ENCODE measurements around the gene AQP2.

AQP2 gene

DNA sequence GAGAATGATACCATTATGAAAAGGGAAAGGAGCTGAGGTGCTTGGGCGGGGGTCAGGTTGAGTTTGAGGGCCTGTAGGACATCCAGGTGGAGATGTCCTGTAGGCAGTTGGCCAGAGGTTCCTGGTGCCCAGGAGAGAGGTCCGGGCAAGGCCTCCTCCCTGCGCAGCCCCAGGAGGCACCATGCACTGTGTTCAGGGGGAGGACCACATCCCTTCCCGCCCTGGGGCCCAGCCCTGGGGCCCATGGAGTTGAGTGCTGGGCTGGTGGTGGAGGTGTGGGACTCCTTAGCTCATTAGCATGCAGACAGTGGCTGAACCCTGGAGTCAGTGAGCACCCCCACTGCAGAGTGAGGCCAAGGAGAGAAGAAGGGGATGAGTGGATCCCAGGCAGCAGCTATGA lies 41.2 kb upstream of the AQP2 start:
- Histone ChIP-seq H3K27me3 (ENCODE audit: control insufficient read depth, insufficient read depth, low read length, poor library complexity, severe bottlenecking) (peaks cover 7% of the 10 kb centered on the region), H3K27ac (ENCODE audit: insufficient read depth, low read depth, low read length, poor library complexity, severe bottlenecking) (no peak overlapping the region), H3K9me3 (ENCODE audit: control insufficient read depth, low read length) (no peaks in the 10 kb centered on the region), H3K4me3 (ENCODE audit: insufficient read depth, low read depth, low read length) (no peak overlapping the region), H3K4me1 (ENCODE audit: control insufficient read depth, insufficient read depth, low read length) (peaks cover 15% of the 10 kb centered on the region), H3K36me3 (ENCODE audit: control insufficient read depth, insufficient read depth, low read length) (no peaks in the 10 kb centered on the region)
- WGBS, 2 experiments, result 90 to 94% methylated on average over 4 of the region's 4 CpGs

DNA sequence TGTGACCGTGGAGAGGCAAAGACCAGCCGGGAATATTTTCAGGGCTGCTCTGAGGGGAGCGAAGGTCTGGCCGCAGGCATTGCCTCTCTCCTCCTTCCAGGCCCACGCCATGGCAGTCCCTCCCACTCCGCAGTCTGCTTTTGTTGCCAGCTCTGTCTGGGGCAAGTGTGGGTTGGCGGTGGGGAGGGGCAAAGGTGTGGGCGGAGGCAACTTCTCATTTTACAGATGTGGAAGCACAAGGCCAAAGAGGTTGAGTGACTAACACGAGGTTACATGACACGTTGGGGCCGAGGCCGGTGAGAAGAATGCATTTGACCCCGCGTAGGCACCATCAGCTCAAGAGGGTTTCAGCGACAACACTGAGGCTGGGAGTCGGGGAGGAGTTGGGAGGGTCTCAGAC lies 40.7 kb upstream of the AQP2 start:
- peaks cover 15% of the 10 kb centered on the region for H3K4me1 ChIP-seq (ENCODE audit: control insufficient read depth, insufficient read depth, low read length)
- 43 to 45% methylated on average over 16 of the region's 16 CpGs for WGBS, 2 experiments
- peaks cover 2% of the 10 kb centered on the region for H3K27me3 ChIP-seq (ENCODE audit: control insufficient read depth, insufficient read depth, low read length, poor library complexity, severe bottlenecking)
- H3K36me3 ChIP-seq (ENCODE audit: control insufficient read depth, insufficient read depth, low read length), result no peaks in the 10 kb centered on the region
- no peaks in the 10 kb centered on the region for H3K9me3 ChIP-seq (ENCODE audit: control insufficient read depth, low read length)
- no peak overlapping the region for H3K27ac ChIP-seq (ENCODE audit: insufficient read depth, low read depth, low read length, poor library complexity, severe bottlenecking)
- H3K4me3 ChIP-seq (ENCODE audit: insufficient read depth, low read depth, low read length), result no peak overlapping the region

DNA sequence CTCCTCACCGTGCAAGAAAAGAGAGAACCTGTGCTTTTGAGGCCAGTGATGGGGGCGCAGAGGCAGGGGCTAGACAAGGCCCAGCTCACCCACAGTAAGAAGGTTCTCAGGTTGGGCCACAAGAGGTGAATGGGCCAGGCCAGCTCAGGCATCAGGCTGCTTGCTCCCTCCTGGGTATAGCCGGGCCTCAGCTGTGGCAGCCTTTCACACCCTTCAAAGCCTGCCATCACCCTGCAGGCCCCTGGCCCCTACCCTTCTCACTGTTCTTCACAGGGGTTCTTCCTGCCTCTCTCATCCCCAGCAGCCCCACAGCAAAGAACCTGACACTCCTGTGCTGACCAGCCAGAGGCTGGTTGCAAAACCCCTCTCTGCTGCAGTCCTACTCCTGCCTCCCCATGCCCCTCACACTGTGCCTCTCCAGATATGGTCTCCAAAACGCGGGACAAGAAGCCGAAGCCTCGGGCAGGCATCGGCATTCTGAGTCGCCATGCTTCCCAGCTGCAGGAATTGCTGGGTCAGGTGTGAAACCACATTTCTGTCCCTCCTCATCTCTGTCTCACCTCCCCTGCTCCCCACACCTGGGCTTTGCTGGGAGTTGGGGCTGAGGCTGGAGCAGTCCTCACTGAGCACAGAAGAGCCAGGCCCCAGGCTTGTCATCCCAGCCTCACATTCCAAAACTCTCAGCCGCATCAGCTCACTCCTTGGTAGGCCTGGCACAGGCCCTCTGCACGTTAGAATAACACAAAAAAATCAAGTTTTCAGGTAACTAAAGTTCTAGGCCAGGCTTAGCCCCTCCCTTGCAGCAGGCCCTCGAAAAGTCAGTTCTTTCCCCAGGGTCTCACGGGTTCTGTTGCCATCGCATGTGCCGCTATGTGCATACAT lies 40.0 kb upstream of the AQP2 start:
- peaks cover 15% of the 10 kb centered on the region for H3K4me1 ChIP-seq (ENCODE audit: control insufficient read depth, insufficient read depth, low read length)
- WGBS, 2 experiments, result 85 to 87% methylated on average over 15 of the region's 15 CpGs
- H3K27me3 ChIP-seq (ENCODE audit: control insufficient read depth, insufficient read depth, low read length, poor library complexity, severe bottlenecking), result no peaks in the 10 kb centered on the region
- H3K9me3 ChIP-seq (ENCODE audit: control insufficient read depth, low read length), result no peaks in the 10 kb centered on the region
- H3K27ac ChIP-seq (ENCODE audit: insufficient read depth, low read depth, low read length, poor library complexity, severe bottlenecking), result no peak overlapping the region
- no peak overlapping the region for H3K4me3 ChIP-seq (ENCODE audit: insufficient read depth, low read depth, low read length)
- H3K36me3 ChIP-seq (ENCODE audit: control insufficient read depth, insufficient read depth, low read length), result no peaks in the 10 kb centered on the region

DNA sequence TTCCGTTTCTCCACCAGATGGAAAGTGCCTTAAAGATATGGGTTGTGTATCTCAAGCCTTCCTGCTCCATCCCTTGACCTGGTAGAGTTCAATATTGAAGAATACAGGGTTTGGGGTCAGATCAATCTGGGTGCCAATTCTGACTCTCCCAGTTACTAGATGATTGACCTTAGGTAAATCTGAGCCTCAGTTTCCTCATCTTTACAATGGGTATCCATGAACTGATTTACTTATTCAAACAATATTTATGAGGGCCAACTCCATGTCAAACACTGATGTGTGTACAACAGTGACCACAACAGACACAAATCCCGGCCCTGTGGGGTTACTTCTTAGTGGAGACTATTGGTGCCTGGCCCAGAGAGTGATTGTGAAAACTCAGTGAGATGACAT lies 39.3 kb upstream of the AQP2 start:
- H3K9me3 ChIP-seq (ENCODE audit: control insufficient read depth, low read length), result no peaks in the 10 kb centered on the region
- H3K36me3 ChIP-seq (ENCODE audit: control insufficient read depth, insufficient read depth, low read length), result no peaks in the 10 kb centered on the region
- no peak overlapping the region for H3K4me3 ChIP-seq (ENCODE audit: insufficient read depth, low read depth, low read length)
- WGBS, 2 experiments, result 94 to 97% methylated on average over 2 of the region's 2 CpGs
- H3K4me1 ChIP-seq (ENCODE audit: control insufficient read depth, insufficient read depth, low read length), result peaks cover 15% of the 10 kb centered on the region
- H3K27me3 ChIP-seq (ENCODE audit: control insufficient read depth, insufficient read depth, low read length, poor library complexity, severe bottlenecking), result no peaks in the 10 kb centered on the region
- H3K27ac ChIP-seq (ENCODE audit: insufficient read depth, low read depth, low read length, poor library complexity, severe bottlenecking), result no peak overlapping the region

DNA sequence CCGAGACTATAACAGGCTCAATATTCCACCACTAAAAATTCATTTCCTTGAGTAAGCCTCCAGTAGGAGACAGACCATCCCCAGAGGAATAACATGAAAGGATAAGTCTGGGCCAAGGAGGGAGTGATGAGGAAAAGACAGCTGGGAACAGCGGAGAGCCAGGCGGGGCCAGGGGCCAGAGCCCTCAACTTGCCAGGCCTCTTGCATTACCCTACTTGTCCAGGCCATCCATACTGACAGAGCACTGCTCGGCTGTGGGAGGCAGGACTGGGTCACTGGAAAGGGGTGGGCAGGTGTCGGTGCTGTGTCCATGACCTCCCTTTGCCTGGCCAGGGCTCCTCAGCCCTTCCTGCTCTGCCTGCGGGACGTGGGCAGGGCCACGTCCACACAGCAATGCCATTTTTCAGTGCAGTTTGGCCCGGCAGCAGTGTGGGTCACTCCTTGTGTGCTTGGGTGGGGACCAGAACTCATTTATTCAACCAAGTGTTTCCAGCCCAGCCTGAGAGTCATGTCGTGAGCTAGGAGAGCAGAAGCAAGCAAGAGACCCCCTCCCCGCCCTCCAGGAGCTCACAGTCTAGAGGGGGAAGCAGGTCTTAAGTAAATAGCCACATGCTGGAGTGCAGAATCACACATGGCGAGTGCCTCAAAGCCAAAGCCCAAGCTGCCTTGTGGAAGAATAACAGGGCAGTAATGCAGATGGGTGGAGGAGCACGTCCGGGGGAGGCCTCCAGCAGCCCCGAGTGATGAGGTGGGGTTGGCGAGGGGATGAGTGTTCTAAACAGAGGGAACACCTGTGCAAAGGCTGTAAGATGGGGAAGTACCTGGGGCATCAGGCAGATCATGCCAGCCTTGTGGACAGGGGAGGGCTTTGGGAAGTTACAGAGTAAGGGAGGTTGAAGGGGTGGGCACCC lies 37.9 kb upstream of the AQP2 start:
- 85 to 88% methylated on average over 15 to 16 of the region's 16 CpGs for WGBS, 2 experiments
- Histone ChIP-seq H3K36me3 (ENCODE audit: control insufficient read depth, insufficient read depth, low read length) (no peaks in the 10 kb centered on the region), H3K4me3 (ENCODE audit: insufficient read depth, low read depth, low read length) (no peak overlapping the region), H3K4me1 (ENCODE audit: control insufficient read depth, insufficient read depth, low read length) (peaks cover 15% of the 10 kb centered on the region), H3K27ac (ENCODE audit: insufficient read depth, low read depth, low read length, poor library complexity, severe bottlenecking) (no peak overlapping the region), H3K9me3 (ENCODE audit: control insufficient read depth, low read length) (no peaks in the 10 kb centered on the region), H3K27me3 (ENCODE audit: control insufficient read depth, insufficient read depth, low read length, poor library complexity, severe bottlenecking) (no peaks in the 10 kb centered on the region)

DNA sequence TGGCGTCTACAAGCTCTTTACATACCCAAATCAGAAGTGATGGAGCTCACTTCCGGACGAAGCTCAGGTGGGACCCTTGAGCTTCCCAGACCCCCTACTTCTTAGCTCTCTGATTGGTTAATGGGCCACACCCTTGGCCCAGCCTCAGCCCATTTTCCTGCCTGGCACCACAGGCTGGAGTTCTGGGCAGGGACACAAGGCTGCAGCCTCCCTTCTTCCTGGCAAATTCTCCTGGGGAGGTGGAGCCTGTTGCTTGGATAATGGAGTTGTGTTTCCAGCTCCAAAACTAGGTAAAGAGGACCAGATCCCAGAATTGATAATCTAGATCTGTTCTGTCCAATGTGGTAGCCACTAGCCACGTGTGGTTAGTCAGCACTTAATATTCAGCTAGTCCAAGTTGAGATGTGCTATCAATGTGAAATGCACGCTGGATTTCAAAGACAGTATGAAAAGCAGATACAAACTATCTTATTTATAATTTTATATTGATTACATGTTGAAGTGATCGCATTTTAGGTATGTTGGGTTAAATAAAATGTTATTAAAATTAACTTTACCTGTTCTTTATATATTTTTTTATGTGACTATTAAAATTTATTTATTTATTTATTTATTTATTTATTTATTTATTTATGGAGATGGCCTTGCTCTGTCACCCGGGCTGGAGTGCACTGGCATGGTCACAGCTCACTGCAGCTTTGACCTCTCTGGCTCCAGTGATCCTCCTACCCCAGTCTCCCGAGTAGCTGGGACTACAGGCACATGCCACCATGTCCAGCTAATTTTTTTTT lies 34.2 kb upstream of the AQP2 start:
- no peaks in the 10 kb centered on the region for H3K36me3 ChIP-seq (ENCODE audit: control insufficient read depth, insufficient read depth, low read length)
- no peaks in the 10 kb centered on the region for H3K9me3 ChIP-seq (ENCODE audit: control insufficient read depth, low read length)
- H3K4me1 ChIP-seq (ENCODE audit: control insufficient read depth, insufficient read depth, low read length), result peaks cover 3% of the 10 kb centered on the region
- 90 to 92% methylated on average over 6 to 7 of the region's 8 CpGs for WGBS, 2 experiments
- H3K4me3 ChIP-seq (ENCODE audit: insufficient read depth, low read depth, low read length), result no peak overlapping the region
- H3K27ac ChIP-seq (ENCODE audit: insufficient read depth, low read depth, low read length, poor library complexity, severe bottlenecking), result no peak overlapping the region
- no peaks in the 10 kb centered on the region for H3K27me3 ChIP-seq (ENCODE audit: control insufficient read depth, insufficient read depth, low read length, poor library complexity, severe bottlenecking)

DNA sequence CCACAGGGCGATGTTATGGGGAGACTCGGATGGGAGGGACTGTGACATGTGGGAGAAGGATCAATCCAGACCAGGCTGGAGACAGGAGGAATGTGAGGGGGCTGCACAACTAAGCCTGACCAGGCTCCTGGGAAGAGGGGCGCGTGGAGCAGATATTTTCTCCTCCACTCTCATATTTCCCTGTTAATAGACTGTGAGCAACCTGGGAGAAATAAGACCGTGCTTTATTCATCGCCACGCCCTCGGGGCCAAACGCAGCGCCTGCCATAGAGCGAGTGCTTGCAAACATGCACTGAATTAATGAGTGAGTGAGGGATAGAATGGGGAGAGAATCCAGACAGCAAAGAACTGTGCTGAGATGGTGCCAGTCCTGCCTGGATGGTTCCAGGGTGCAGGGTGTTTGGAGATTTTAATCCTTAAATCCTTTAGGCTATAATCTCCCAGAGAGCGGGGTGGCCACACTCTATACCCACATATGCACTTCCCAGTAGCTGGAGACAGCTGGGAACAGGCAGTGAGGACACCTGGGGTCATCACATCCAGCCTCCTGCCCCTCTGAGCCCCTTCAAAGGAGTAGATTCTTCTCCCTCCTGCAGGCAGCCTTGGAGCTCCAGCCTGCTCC lies 33.3 kb upstream of the AQP2 start:
- Histone ChIP-seq H3K9me3 (ENCODE audit: control insufficient read depth, low read length) (no peaks in the 10 kb centered on the region), H3K4me1 (ENCODE audit: control insufficient read depth, insufficient read depth, low read length) (peaks cover 3% of the 10 kb centered on the region), H3K4me3 (ENCODE audit: insufficient read depth, low read depth, low read length) (no peak overlapping the region), H3K36me3 (ENCODE audit: control insufficient read depth, insufficient read depth, low read length) (no peaks in the 10 kb centered on the region), H3K27me3 (ENCODE audit: control insufficient read depth, insufficient read depth, low read length, poor library complexity, severe bottlenecking) (no peaks in the 10 kb centered on the region), H3K27ac (ENCODE audit: insufficient read depth, low read depth, low read length, poor library complexity, severe bottlenecking) (no peak overlapping the region)
- WGBS, 2 experiments, result 87 to 88% methylated on average over 12 of the region's 12 CpGs

DNA sequence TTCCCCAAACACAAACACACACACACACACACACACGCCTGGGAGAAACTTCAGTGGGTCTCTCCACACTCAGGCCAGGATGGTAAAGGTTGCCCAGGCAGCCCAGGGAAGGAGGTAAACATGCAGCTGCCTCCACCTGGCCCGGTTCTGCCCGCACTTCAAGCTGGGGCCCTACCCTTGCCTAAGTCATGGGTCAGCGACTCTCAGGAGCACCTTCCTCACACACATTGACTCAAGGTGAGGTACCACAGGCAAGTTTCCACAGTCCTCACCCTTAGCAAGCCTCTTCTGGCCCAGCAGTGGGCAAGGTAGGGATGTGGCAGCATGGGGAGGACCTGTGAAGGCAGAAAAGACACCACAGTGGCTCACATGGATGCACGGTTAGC lies 32.8 kb upstream of the AQP2 start:
- Histone ChIP-seq H3K36me3 (ENCODE audit: control insufficient read depth, insufficient read depth, low read length) (no peaks in the 10 kb centered on the region), H3K27ac (ENCODE audit: insufficient read depth, low read depth, low read length, poor library complexity, severe bottlenecking) (no peak overlapping the region), H3K27me3 (ENCODE audit: control insufficient read depth, insufficient read depth, low read length, poor library complexity, severe bottlenecking) (no peaks in the 10 kb centered on the region), H3K9me3 (ENCODE audit: control insufficient read depth, low read length) (no peaks in the 10 kb centered on the region), H3K4me1 (ENCODE audit: control insufficient read depth, insufficient read depth, low read length) (peaks cover 3% of the 10 kb centered on the region), H3K4me3 (ENCODE audit: insufficient read depth, low read depth, low read length) (no peak overlapping the region)
- 89% methylated on average over 5 of the region's 5 CpGs for WGBS, 2 experiments

DNA sequence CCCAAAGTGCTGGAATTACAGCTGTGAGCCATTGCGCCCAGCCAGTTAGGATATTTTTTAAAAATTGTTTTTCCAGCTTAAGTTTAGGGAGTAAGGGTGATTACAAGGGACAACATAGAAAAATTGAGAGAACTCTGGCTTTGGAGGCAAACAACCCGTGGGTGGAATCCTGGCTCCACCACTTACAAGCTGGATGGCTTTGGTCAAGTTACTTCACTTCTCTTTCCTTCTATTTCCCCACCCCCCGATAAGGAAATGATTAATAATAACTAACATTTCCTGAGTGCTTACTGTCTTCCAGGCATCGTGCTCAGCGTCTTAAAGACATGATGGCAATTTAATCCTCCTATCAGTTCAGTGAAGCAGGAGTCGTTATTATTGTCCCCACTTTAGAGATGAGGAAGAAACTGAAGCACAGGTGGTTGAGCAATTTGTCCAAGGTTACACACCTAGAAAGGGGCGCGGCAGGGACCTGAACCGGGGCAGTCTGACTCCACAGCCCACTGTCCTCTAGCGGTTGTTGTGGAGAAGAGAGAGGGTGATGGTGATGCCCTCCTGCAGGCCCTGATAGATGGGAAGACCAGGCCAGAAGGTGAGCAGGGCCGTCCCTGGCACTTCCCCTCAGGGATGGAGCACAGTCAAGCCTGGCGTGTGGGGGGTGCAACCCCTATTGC lies 30.2 kb upstream of the AQP2 start:
- H3K36me3 ChIP-seq (ENCODE audit: control insufficient read depth, insufficient read depth, low read length), result no peaks in the 10 kb centered on the region
- no peaks in the 10 kb centered on the region for H3K9me3 ChIP-seq (ENCODE audit: control insufficient read depth, low read length)
- H3K27me3 ChIP-seq (ENCODE audit: control insufficient read depth, insufficient read depth, low read length, poor library complexity, severe bottlenecking), result no peaks in the 10 kb centered on the region
- 88 to 89% methylated on average over 12 of the region's 12 CpGs for WGBS, 2 experiments
- H3K27ac ChIP-seq (ENCODE audit: insufficient read depth, low read depth, low read length, poor library complexity, severe bottlenecking), result no peak overlapping the region
- H3K4me3 ChIP-seq (ENCODE audit: insufficient read depth, low read depth, low read length), result no peak overlapping the region
- no peaks in the 10 kb centered on the region for H3K4me1 ChIP-seq (ENCODE audit: control insufficient read depth, insufficient read depth, low read length)

Measured in ectodermal cell (in vitro differentiated cells).